Activated CD4-positive, alpha-beta T cell treated with anti-CD3 and anti-CD28 coated beads, Interleukin-2, amount 50 U/mL, for 16 hours (primary cell): ENCODE data around the gene ANKRD33.
"Not testable (repeated sequence)": the region's sequence is repeated elsewhere in the genome, so short reads cannot be mapped to it uniquely, and the experiment has no call there.

ENCODE experiments used
- DNase-seq: peaks from one replicate; pipeline ENCODE4 v3.0.0-alpha.2; 2020

ANKRD33 gene

GRCh38 chr12:51883998-51884675, 3.8 kb upstream of the ANKRD33 start:
- DNase-seq = no peak

- DNase-seq = no peak
These were observed 3.1 kb upstream of the ANKRD33 start for GRCh38 chr12:51884676-51885229.

- DNase-seq = not testable (repeated sequence)
These were observed 2.4 kb upstream of the ANKRD33 start for GRCh38 chr12:51885294-51886020.

- DNase-seq = peak; percentile 70
These were observed 1.7 kb upstream of the ANKRD33 start for GRCh38 chr12:51886021-51886710.

GRCh38 chr12:51888316-51889215, 663 bp downstream of the ANKRD33 start:
- DNase-seq = no peak

GRCh38 chr12:51889216-51890132, 1.6 kb downstream of the ANKRD33 start:
- DNase-seq = no peak

- no peak for DNase-seq
These were observed 2.2 kb downstream of the ANKRD33 start for GRCh38 chr12:51890133-51890464.

GRCh38 chr12:51890511-51891171, 2.7 kb downstream of the ANKRD33 start:
- DNase-seq = no peak

GRCh38 chr12:51891843-51892242, 3.9 kb downstream of the ANKRD33 start:
- no peak for DNase-seq

GRCh38 chr12:51893786-51894185, 5.9 kb downstream of the ANKRD33 start:
- DNase-seq = no peak

GRCh38 chr12:51895378-51896135, 7.7 kb downstream of the ANKRD33 start:
- no peak for DNase-seq

- no peak for DNase-seq
These were observed 8.3 kb downstream of the ANKRD33 start for GRCh38 chr12:51896236-51896635.

GRCh38 chr12:51897181-51897580, 9.3 kb downstream of the ANKRD33 start:
- no peak for DNase-seq

- DNase-seq = no peak
These were observed 10.6 kb downstream of the ANKRD33 start for GRCh38 chr12:51898506-51898905.

GRCh38 chr12:51898937-51899336, 11.0 kb downstream of the ANKRD33 start:
- no peak for DNase-seq

GRCh38 chr12:51900323-51900889, 12.5 kb downstream of the ANKRD33 start:
- no peak for DNase-seq

GRCh38 chr12:51901121-51901817, 13.4 kb downstream of the ANKRD33 start:
- no peak for DNase-seq

- DNase-seq = no peak
These were observed 14.0 kb downstream of the ANKRD33 start for GRCh38 chr12:51901881-51902280.

GRCh38 chr12:51904951-51905470, 17.1 kb downstream of the ANKRD33 start:
- no peak for DNase-seq
